ENCODE results near the gene ARFRP1.

DNA sequence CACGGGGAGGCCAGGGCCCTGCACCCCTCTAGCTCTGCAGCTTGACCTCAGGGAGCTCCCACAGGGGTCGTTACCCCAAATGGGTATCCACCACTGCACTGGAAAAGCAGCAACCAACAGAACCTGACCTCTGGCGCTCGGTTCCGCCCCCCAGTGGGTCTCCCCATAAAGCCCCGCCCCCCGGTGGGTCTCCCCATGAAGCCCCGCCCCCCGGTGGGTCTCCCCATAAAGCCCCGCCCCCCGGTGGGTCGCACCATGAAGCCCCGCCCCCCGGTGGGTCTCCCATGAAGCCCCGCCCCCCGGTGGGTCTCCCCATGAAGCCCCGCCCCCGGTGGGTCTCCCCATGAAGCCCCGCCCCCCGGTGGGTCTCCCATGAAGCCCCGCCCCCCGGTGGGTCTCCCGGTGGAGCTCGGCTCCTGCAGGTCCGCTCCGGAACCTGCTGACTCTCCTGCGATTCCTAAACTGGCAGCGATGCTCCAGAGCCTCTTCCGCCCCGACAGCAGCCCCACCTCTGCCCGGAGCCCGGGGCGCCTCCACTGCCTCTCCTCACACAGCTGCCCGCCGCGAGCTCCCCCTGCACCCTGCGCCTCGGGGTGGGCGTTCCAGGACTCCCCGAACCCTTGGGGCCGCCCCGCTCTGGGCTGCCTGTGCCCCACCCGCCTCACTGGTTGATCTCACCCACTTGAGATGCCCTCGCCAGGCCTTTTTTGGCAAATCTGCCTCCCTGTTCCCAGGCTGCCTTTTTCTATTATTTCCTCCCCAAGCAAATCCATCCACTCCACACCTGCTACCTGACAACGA is 43.9 kb upstream of the ARFRP1 start:
- TF ChIP-seq POLR2A (IDR thresholded peaks at IDR 0.05): no peak
- TF ChIP-seq, protein P1, sequence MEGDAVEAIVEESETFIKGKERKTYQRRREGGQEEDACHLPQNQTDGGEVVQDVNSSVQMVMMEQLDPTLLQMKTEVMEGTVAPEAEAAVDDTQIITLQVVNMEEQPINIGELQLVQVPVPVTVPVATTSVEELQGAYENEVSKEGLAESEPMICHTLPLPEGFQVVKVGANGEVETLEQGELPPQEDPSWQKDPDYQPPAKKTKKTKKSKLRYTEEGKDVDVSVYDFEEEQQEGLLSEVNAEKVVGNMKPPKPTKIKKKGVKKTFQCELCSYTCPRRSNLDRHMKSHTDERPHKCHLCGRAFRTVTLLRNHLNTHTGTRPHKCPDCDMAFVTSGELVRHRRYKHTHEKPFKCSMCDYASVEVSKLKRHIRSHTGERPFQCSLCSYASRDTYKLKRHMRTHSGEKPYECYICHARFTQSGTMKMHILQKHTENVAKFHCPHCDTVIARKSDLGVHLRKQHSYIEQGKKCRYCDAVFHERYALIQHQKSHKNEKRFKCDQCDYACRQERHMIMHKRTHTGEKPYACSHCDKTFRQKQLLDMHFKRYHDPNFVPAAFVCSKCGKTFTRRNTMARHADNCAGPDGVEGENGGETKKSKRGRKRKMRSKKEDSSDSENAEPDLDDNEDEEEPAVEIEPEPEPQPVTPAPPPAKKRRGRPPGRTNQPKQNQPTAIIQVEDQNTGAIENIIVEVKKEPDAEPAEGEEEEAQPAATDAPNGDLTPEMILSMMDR (IDR thresholded peaks at IDR 0.05): no peak
- TF ChIP-seq POLR2AphosphoS5 (IDR thresholded peaks at IDR 0.05): no peak

Data from transverse colon (tissue), 4 donors.